Endothelial cell of umbilical vein (primary cell): ENCODE measurements around the gene TBC1D16. TPM values are rescaled to one million over a fixed set of nuclear protein-coding genes. Genes with fewer than 3 reads are reported as not detected.

Experiments
- BruUV-seq: library from RNA; stranded (reverse); fragments of 400-500 nt; replicated peaks from 2 replicates; lab custom pipeline; 2021; lab: Mats Ljungman, UMichigan
- CTCF ChIA-PET: fragments of 300-600, 350-600 bp; sonication (Branson Sonifier 250); formaldehyde crosslinking; loops from one replicate; lab custom pipeline; 2021; ENCODE audit warnings: antibody characterized with exemption, inconsistent platforms; lab: Charles Lee
- POLR2A ChIA-PET: fragments of 300-600, 350-600 bp; sonication (Branson Sonifier 250); formaldehyde crosslinking; loops from one replicate; lab custom pipeline; 2021; ENCODE audit warnings: antibody characterized with exemption, inconsistent platforms; lab: Charles Lee
- DNase-seq: peaks from one replicate; pipeline ENCODE4 v3.0.0-alpha.2; 2011; ENCODE audit warnings: low read depth, low spot score
- FAIRE-seq: peaks from 2 replicates; lab custom pipeline; 2011; peaks lifted over from hg19 to GRCh38; lab: Jason Lieb, UNC
- H2AFZ ChIP-seq: 2 replicates; pipeline ENCODE4 v1.6.0; 2012; ENCODE audit warnings: low read depth, low read length, control low read depth, inconsistent platforms
- H3K27ac ChIP-seq: 2 replicates; pipeline ENCODE4 v1.5.1; 2011; ENCODE audit warnings: low read depth, mild to moderate bottlenecking, control low read depth, low read length, moderate library complexity; ENCODE audit not compliant: insufficient read depth
- H3K27me3 ChIP-seq, 2 experiments: 2 replicates each; pipeline versions ENCODE4 v1.6.0 to v1.6.1; 2011; ENCODE audit warnings: low read length in 2 of 2, mixed read lengths in 1 of 2; ENCODE audit not compliant: control insufficient read depth in 2 of 2, insufficient read depth in 2 of 2
- H3K36me3 ChIP-seq, 2 experiments: 2 replicates in 1 of 2; 3 replicates in 1 of 2; pipeline ENCODE4 v1.5.1; 2011; ENCODE audit warnings: low read length in 2 of 2, mild to moderate bottlenecking in 1 of 2, moderate library complexity in 1 of 2; ENCODE audit not compliant: control insufficient read depth in 2 of 2, insufficient read depth in 2 of 2; ENCODE audit errors: extremely low read depth in 1 of 2
- H3K4me1 ChIP-seq: 3 replicates; pipeline ENCODE4 v1.5.1; 2011; ENCODE audit warnings: mild to moderate bottlenecking, low read length; ENCODE audit not compliant: control insufficient read depth, insufficient read depth; ENCODE audit errors: extremely low read depth
- H3K4me2 ChIP-seq: 2 replicates; pipeline ENCODE4 v1.6.1; 2011; ENCODE audit warnings: low read length, control low read depth, mixed read lengths; ENCODE audit not compliant: insufficient read depth
- H3K4me3 ChIP-seq, 3 experiments: fragments of 200-600 bp in 1 of 3; sonication (generic), shearing (Covaris generic) in 1 of 3; replicated peaks in 1 of 3; 2 replicates each; pipeline ENCODE4 v1.5.1; 2011 to 2016; ENCODE audit warnings: control low read depth in 3 of 3, low read length in 3 of 3, mild to moderate bottlenecking in 2 of 3, inconsistent platforms in 1 of 3, low read depth in 1 of 3, moderate library complexity in 1 of 3; ENCODE audit not compliant: insufficient read depth in 1 of 3
- H3K79me2 ChIP-seq: 2 replicates; pipeline ENCODE4 v1.6.0; 2012; ENCODE audit warnings: low read length, inconsistent platforms; ENCODE audit not compliant: control insufficient read depth, insufficient read depth
- H3K9ac ChIP-seq: replicated peaks from 2 replicates; pipeline ENCODE3; 2011; ENCODE audit warnings: low read length, control low read depth; ENCODE audit not compliant: insufficient read depth; ENCODE audit errors: extremely low read depth
- H3K9me1 ChIP-seq: replicated peaks from 3 replicates; pipeline ENCODE4 v1.6.0; 2011; ENCODE audit warnings: mild to moderate bottlenecking, low read length; ENCODE audit not compliant: control insufficient read depth, insufficient read depth; ENCODE audit errors: extremely low read depth
- H3K9me3 ChIP-seq: replicated peaks from 2 replicates; pipeline ENCODE4 v1.5.1; 2012; ENCODE audit warnings: low read length, inconsistent platforms; ENCODE audit not compliant: control insufficient read depth, insufficient read depth
- H4K20me1 ChIP-seq: replicated peaks from 2 replicates; pipeline ENCODE3; 2011; ENCODE audit warnings: mild to moderate bottlenecking, low read length; ENCODE audit not compliant: control insufficient read depth, insufficient read depth; ENCODE audit errors: extremely low read depth
- EZH2 ChIP-seq: IDR thresholded peaks from 2 replicates; pipeline ENCODE4 v1.6.1; 2012; ENCODE audit warnings: borderline replicate concordance, low read depth, mild to moderate bottlenecking, moderate library complexity, low read length, inconsistent platforms; ENCODE audit not compliant: severe bottlenecking
- GATA2 ChIP-seq: IDR thresholded peaks from 2 replicates; pipeline ENCODE4 v1.7.0; 2011; ENCODE audit warnings: low read depth, mild to moderate bottlenecking, moderate library complexity, mixed read lengths, low read length; ENCODE audit not compliant: insufficient read length, insufficient read depth
- JUN ChIP-seq: IDR thresholded peaks from 2 replicates; pipeline ENCODE4 v1.6.1; 2011; ENCODE audit warnings: borderline replicate concordance, low read depth; ENCODE audit not compliant: insufficient read length, insufficient read depth
- POLR2A ChIP-seq: IDR thresholded peaks from 2 replicates; pipeline ENCODE4 v1.6.1; 2012; ENCODE audit warnings: low read depth, mild to moderate bottlenecking, control low read depth, low read length
- POLR2AphosphoS5 ChIP-seq: IDR thresholded peaks from 2 replicates; pipeline ENCODE4 v1.6.1; 2012; ENCODE audit warnings: low read depth, mild to moderate bottlenecking, control low read depth, low read length, moderate library complexity; ENCODE audit not compliant: insufficient read depth
- dilution Hi-C: fragments of 300-500 bp; cut with MboI; formaldehyde crosslinking; loops from one replicate; pipeline ENCODE4 v1.15.0; 2019; ENCODE audit warnings: low sequenced_read_pairs; ENCODE audit not compliant: extremely low pct_ligation_motif_present
- intact Hi-C: fragments of 100-400 bp; cut with micrococcal nuclease; formaldehyde crosslinking; loops from one replicate; pipeline ENCODE4 v1.10.0; 2022
- polyA plus RNA-seq, 4 experiments: library from polyadenylated mRNA; depleted of rRNA in 3 of 4; stranded (reverse) in 3 of 4; unstranded in 1 of 4; fragments of >200 nt; gene quantifications; 2 replicates each; pipeline versions ENCODE4 v1.2.1 to v1.2.3, GENCODE V29; 2011 to 2012; ENCODE audit warnings: missing spikeins in 1 of 4
- total RNA-seq: library from RNA; stranded (reverse); gene quantifications from 2 replicates; pipeline ENCODE4 v1.2.3, GENCODE V29; 2021
- TF ChIP-seq, protein P1 (sequence below), 2 donors: IDR thresholded peaks; 1 replicate in 1 of 2; 2 replicates in 1 of 2; pipeline ENCODE4 v1.5.1; 2011; ENCODE audit warnings: low read length in 2 of 2, mild to moderate bottlenecking in 2 of 2, moderate library complexity in 2 of 2, control low read depth in 1 of 2, inconsistent platforms in 1 of 2, low read depth in 1 of 2; ENCODE audit not compliant: insufficient read depth in 1 of 2; ENCODE audit errors: extremely low read depth in 1 of 2
- TF ChIP-seq, protein P2 (sequence below): IDR thresholded peaks from 2 replicates; pipeline ENCODE4 v1.6.1; 2011; ENCODE audit not compliant: insufficient read depth, insufficient read length

The TBC1D16 gene
- total and polyA plus RNA-seq, 2 donors (not counting 3 experiments of a cell fraction or from before 2014, with no cell fraction given) = 12.9 to 48.6 TPM

DNA sequence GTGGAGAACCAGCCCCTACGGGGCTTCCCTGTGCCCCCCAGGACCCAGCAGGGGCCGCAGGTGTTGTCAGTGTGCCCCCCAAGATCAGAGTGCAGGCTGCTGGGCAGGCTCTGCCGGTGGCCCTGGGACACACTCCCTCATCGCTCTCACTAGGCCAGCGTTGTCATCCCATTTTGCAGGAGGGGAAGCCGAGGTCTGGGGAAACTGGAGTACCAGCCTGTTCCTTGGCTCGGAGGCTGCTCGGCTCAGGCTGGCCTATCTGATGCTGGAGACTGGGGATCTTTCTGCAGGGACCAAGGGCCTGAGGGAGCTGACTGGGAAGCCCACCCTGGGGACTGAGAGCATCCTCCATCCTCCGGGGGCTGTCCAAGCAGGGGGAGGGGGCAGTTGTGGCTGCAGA lies 122.2 kb downstream of the TBC1D16 start:
- FAIRE-seq (no peak), DNase-seq (no peak)
- intact Hi-C loops = no loop called here
- no peaks in the 10 kb centered on the region for H3K9me1 ChIP-seq
- H3K27ac ChIP-seq = no peak overlapping the region
- dilution Hi-C loops = no loop called here
- no peak overlapping the region for H2AFZ ChIP-seq
- ChIA-PET POLR2A (no interaction called here), CTCF (no interaction called here)
- no peak overlapping the region for H3K4me2 ChIP-seq
- H4K20me1 ChIP-seq = no peaks in the 10 kb centered on the region
- H3K36me3 ChIP-seq = no peaks in the 10 kb centered on the region
- no peak overlapping the region for H3K9ac ChIP-seq
- no peak overlapping the region for H3K4me3 ChIP-seq
- TF ChIP-seq POLR2AphosphoS5 (no peak), JUN (no peak), GATA2 (no peak), EZH2 (no peak), POLR2A (no peak)
- TF ChIP-seq, protein P1, sequence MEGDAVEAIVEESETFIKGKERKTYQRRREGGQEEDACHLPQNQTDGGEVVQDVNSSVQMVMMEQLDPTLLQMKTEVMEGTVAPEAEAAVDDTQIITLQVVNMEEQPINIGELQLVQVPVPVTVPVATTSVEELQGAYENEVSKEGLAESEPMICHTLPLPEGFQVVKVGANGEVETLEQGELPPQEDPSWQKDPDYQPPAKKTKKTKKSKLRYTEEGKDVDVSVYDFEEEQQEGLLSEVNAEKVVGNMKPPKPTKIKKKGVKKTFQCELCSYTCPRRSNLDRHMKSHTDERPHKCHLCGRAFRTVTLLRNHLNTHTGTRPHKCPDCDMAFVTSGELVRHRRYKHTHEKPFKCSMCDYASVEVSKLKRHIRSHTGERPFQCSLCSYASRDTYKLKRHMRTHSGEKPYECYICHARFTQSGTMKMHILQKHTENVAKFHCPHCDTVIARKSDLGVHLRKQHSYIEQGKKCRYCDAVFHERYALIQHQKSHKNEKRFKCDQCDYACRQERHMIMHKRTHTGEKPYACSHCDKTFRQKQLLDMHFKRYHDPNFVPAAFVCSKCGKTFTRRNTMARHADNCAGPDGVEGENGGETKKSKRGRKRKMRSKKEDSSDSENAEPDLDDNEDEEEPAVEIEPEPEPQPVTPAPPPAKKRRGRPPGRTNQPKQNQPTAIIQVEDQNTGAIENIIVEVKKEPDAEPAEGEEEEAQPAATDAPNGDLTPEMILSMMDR (IDR thresholded peaks at IDR 0.05; ENCODE audit: extremely low read depth in 1 of 2, insufficient read depth in 1 of 2, low read depth in 1 of 2, low read length in 2 of 2) = no peak
- TF ChIP-seq, protein P2, sequence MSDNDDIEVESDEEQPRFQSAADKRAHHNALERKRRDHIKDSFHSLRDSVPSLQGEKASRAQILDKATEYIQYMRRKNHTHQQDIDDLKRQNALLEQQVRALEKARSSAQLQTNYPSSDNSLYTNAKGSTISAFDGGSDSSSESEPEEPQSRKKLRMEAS = no peak
- BruUV-seq = no TSS peak
- no peaks in the 10 kb centered on the region for H3K27me3 ChIP-seq
- H3K79me2 ChIP-seq = no peaks in the 10 kb centered on the region
- H3K4me1 ChIP-seq = no peaks in the 10 kb centered on the region
- H3K9me3 ChIP-seq = no peaks in the 10 kb centered on the region
